T-helper 2 cell treated with Interferon-gamma antibody and Interleukin-4, amounts not matched to agents 100 ng/mL and 5 ng/mL, for 36 hours (primary cell): ENCODE data around the gene AFP. TPM values are rescaled to one million over a fixed set of nuclear protein-coding genes. Genes with fewer than 3 reads are reported as not detected.
"Not testable (repeated sequence)": the region's sequence is repeated elsewhere in the genome, so short reads cannot be mapped to it uniquely, and the experiment has no call there.

Experiments
- intact Hi-C: fragments of 100-400 bp; cut with micrococcal nuclease; formaldehyde crosslinking; loops from one replicate; pipeline ENCODE4 v1.15.1; 2023
- total RNA-seq: library from RNA; stranded (reverse); gene quantifications from 2 replicates; pipeline ENCODE4 v1.2.3, GENCODE V29; 2022

AFP gene
- total RNA-seq: not detected in 2 replicates

DNA sequence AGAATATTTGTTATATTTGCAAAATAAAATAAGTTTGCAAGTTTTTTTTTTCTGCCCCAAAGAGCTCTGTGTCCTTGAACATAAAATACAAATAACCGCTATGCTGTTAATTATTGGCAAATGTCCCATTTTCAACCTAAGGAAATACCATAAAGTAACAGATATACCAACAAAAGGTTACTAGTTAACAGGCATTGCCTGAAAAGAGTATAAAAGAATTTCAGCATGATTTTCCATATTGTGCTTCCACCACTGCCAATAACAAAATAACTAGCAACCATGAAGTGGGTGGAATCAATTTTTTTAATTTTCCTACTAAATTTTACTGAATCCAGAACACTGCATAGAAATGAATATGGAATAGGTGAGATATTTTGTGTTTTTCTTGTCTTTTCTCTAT is at the start of gene AFP:
Gene AFP (plus strand): TSS at position 238 of the 400 bp plus-strand sequence. CDS start 42 bp downstream, at position 280.
- intact Hi-C loops: no loop called here

DNA sequence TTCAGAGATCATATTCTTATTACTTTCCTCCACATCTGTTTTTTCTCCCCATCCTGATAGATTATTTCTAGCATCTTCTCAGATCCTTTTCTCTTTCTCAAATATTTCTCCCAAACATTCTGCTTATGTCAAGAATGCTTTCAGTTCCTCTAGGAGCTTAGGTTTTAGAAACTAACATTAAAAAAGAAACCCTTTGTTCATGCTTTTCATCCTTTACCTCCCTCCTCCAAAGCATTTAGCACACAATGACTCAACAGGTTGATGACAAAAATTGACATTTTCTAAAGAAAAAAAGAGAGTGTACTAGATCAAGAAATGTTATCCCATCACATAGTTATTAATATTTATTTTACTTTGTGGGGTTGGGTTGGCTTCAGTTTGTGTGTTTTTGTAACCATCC is 48.5 kb upstream of the AFP start:
- intact Hi-C loops: no loop called here

DNA sequence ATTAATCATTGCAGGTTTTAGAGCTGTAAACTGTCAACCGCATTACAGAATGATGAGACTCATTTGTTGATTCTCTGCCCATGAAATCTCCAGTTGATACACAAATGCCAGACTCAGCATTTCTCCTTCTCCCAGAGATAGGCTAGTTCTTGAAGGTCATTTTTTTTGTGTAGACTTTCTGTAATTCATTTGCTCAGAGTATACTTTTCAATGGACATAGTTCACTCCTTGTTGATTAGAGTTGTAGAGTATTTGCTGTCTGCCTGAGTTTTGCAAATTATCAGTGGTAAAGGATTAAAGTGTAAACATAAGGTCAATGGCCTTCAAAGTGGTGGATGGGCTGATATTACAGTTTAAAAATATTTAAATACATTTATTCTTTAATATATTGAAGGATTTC is 47.1 kb upstream of the AFP start:
- intact Hi-C loops: no loop called here

GRCh38 chr4:73389663-73390062 is 46.4 kb upstream of the AFP start:
- intact Hi-C loops: not testable (repeated sequence)

DNA sequence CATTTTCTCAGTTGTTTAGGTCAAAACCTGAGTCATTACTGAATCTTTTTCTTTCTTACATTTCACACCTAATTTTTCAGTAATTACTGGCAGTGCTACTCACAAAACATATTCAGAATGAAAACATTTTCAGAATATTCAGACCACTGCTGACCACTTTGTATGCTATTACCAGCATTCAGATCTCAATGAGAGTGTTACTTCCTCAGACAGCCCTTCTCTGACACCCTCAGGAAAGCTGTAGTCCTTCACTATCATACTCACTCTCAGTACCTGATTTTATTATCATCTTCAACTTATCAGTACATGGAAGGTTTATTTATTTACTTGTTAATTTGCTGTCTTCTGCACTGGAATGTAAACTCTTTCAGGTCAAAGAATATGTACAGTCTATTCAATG is 44.2 kb upstream of the AFP start:
- intact Hi-C loops: no loop called here

DNA sequence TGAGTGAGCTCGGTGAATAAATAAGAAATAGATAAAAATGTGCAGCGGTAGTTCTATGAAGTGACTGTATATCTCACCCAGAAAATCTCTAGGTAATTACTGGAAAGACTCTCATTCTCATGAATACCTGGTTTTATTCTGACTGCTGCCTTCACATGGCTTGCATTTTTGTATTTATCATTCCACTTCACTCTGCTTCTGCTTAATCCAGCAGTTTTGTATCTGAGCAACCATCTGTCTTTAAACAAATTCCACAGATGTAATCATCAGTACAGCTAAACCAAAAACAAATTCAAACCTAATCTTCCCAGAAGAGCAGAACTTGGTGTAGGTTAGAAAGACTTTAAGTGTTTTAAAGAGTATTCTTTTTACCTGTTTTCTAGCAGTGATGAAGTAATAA is 43.1 kb upstream of the AFP start:
- intact Hi-C loops: no loop called here

- intact Hi-C loops: no loop called here
Measured at GRCh38 chr4:73396304-73396703, 39.7 kb upstream of the AFP start.

DNA sequence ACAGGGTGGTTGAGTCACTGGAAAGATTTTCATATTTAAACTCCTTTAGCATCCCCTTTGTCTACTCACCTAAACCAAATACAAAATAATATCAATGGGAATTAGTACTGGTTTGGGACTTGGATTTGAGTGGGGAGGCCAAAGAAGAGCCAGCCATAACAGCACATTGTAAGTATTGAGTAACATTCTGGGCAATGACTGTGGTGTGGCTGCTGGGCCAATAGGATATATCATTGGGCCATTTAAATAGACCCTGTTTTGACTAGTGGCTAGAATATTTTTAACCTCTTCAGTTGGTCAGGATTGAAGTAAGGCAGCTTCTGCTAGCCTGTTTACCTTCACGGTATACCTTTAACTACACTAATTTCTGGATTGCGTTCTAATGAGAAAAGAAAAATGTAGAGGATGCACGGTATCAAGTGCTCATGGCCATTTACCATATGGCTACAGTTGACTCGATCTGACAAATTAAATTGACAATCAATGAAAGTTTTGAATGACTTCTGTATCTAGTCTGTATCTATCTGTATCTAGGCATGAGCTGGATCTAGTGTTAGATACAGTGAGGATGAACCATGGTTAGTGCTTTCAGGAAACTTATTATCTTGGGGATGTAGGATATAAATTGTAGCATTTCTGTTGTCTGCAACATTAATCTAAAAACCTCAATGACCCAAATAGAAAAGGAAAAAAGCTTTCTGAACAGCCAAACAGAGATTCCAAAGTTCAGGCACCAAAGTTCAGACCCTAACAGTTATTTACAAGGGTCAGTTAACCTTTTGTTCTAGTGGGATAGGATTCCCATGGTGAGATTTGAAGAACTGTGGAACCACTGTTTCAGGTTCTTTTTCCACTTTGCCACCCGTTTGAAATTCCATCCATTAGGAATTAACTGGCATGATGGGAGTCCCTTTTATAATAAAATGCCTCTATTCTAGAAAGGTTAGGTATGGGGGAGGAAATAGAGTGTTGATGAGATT is 38.7 kb upstream of the AFP start:
- intact Hi-C loops: no loop called here

GRCh38 chr4:73401412-73401811 is 34.6 kb upstream of the AFP start:
- intact Hi-C loops: no loop called here

GRCh38 chr4:73404042-73404441 is 32.0 kb upstream of the AFP start, which contains the start of gene ALB:
Gene ALB, plus strand, starts transcription at chr4:73404287. Its CDS starts 41 bp downstream, at chr4:73404328.
- intact Hi-C loops: no loop called here

DNA sequence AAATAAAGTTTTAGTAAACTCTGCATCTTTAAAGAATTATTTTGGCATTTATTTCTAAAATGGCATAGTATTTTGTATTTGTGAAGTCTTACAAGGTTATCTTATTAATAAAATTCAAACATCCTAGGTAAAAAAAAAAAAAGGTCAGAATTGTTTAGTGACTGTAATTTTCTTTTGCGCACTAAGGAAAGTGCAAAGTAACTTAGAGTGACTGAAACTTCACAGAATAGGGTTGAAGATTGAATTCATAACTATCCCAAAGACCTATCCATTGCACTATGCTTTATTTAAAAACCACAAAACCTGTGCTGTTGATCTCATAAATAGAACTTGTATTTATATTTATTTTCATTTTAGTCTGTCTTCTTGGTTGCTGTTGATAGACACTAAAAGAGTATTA is 31.6 kb upstream of the AFP start:
- intact Hi-C loops: no loop called here

DNA sequence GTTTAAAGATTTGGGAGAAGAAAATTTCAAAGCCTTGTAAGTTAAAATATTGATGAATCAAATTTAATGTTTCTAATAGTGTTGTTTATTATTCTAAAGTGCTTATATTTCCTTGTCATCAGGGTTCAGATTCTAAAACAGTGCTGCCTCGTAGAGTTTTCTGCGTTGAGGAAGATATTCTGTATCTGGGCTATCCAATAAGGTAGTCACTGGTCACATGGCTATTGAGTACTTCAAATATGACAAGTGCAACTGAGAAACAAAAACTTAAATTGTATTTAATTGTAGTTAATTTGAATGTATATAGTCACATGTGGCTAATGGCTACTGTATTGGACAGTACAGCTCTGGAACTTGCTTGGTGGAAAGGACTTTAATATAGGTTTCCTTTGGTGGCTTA is 30.9 kb upstream of the AFP start:
- intact Hi-C loops: no loop called here

DNA sequence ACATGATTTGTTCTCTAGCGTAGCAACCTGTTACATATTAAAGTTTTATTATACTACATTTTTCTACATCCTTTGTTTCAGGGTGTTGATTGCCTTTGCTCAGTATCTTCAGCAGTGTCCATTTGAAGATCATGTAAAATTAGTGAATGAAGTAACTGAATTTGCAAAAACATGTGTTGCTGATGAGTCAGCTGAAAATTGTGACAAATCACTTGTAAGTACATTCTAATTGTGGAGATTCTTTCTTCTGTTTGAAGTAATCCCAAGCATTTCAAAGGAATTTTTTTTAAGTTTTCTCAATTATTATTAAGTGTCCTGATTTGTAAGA is 29.5 kb upstream of the AFP start:
- intact Hi-C loops: no loop called here

- intact Hi-C loops: no loop called here
Measured at GRCh38 chr4:73407227-73407673, 28.8 kb upstream of the AFP start.

- intact Hi-C loops: no loop called here
Measured at GRCh38 chr4:73408181-73408867, 27.7 kb upstream of the AFP start.

GRCh38 chr4:73409012-73409862 is 26.8 kb upstream of the AFP start:
- intact Hi-C loops: no loop called here

- intact Hi-C loops: no loop called here
Measured at GRCh38 chr4:73409978-73410548, 26.0 kb upstream of the AFP start.

DNA sequence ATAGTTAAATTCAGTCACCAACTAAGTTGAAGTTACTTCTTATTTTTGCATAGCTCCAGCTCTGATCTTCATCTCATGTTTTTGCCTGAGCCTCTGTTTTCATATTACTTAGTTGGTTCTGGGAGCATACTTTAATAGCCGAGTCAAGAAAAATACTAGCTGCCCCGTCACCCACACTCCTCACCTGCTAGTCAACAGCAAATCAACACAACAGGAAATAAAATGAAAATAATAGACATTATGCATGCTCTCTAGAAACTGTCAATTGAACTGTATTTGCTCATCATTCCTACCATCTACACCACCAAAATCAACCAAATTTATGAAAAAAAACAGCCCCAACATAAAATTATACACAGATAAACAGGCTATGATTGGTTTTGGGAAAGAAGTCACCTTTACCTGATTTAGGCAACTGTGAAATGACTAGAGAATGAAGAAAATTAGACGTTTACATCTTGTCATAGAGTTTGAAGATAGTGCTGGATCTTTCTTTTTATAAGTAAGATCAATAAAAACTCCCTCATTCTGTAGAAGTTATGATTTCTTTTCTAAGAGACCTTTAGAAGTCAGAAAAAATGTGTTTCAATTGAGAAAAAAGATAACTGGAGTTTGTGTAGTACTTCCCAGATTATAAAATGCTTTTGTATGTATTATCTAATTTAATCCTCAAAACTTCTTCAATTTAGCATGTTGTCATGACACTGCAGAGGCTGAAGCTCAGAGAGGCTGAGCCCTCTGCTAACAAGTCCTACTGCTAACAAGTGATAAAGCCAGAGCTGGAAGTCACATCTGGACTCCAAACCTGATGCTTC is 24.9 kb upstream of the AFP start:
- intact Hi-C loops: no loop called here

GRCh38 chr4:73411731-73412414 is 24.1 kb upstream of the AFP start:
- intact Hi-C loops: no loop called here

- intact Hi-C loops: no loop called here
Measured at GRCh38 chr4:73413294-73413755, 22.7 kb upstream of the AFP start.
